ENCODE results near the gene SYDE1. TPM values are rescaled to one million over a fixed set of nuclear protein-coding genes. Genes with fewer than 3 reads are reported as not detected.

Gene SYDE1
- total and polyA plus RNA-seq, 10 of the 15 experiments (the other 5 are each of a cell fraction or from before 2014, with no cell fraction given), result not detected

- ATAC-seq (no peak), DNase-seq (ENCODE audit: low read depth, low spot score) (no peak), FAIRE-seq (no peak)
- Histone ChIP-seq H3K27ac (ENCODE audit: control insufficient read depth, insufficient read depth) (no peak overlapping the region), H2AFZ (ENCODE audit: control insufficient read depth, low read depth, low read length) (no peak overlapping the region), H3K4me3 (peak overlapping the region; percentile 82; the same call in 1 of the 2 replicates), H3K27me3 (replicated peaks in 1 of 2; ENCODE audit: control insufficient read depth in 2 of 2, insufficient read depth in 2 of 2, low read length in 1 of 2) (no peaks in the 10 kb centered on the region), H3K79me2 (ENCODE audit: control insufficient read depth, insufficient read depth, low read length) (peaks cover 7% of the 10 kb centered on the region), H3K36me3 (ENCODE audit: control insufficient read depth in 2 of 2, insufficient read depth in 2 of 2, low read length in 1 of 2) (peaks cover 5% of the 10 kb centered on the region in 2 experiments; a peak in 3 of 4 replicates), H4K20me1 (ENCODE audit: control insufficient read depth, insufficient read depth) (no peaks in the 10 kb centered on the region), H3K4me2 (ENCODE audit: control insufficient read depth, insufficient read depth) (peak overlapping the region; percentile 79), H3K9ac (ENCODE audit: control insufficient read depth, insufficient read depth, low read length) (peak overlapping the region; percentile 69), H3K4me1 (ENCODE audit: control insufficient read depth, insufficient read depth, low read length) (peaks cover 6% of the 10 kb centered on the region), H3K9me3 (replicated peaks; ENCODE audit: control insufficient read depth, insufficient read depth, low read length) (no peaks in the 10 kb centered on the region)
- WGBS (ENCODE audit: insufficient coverage, insufficient replicate concordance, low lambda C conversion rate, missing lambda C conversion rate), result 78% methylated on average over 5 of the region's 5 CpGs
- TF ChIP-seq RAD21 (IDR thresholded peaks at IDR 0.05; ENCODE audit: insufficient read depth, low read depth, low read length) (no peak), SREBF1 (IDR thresholded peaks at IDR 0.05; ENCODE audit: low read length) (no peak), CTCF (IDR thresholded peaks at IDR 0.05 in 2 of 3, conservative IDR thresholded peaks at IDR 0.05 in 1 of 3; ENCODE audit: control insufficient read depth in 2 of 3, extremely low read depth in 1 of 3, insufficient read depth in 1 of 3, low read depth in 3 of 3, low read length in 3 of 3) (no peak), HSF1 (IDR thresholded peaks at IDR 0.05; ENCODE audit: low read depth, low read length) (no peak)
- intact Hi-C loops (cut with micrococcal nuclease; ENCODE audit: unreplicated experiment) (no loop called here), in situ Hi-C loops (cut with MboI) (no loop called here)
- ChIA-PET SMC1A (ENCODE audit: uncharacterized antibody, unreplicated experiment) (no interaction called here), RAD21 (ENCODE audit: unreplicated experiment) (no interaction called here), CTCF (interaction anchor here (0.8 to 2.9 kb wide), 4 partner anchors 23 to 136 kb away, joined by 3 to 21 read pairs (median 5); no protein-coding TSS in a partner anchor), POLR2A (interaction anchor here (1.5 kb wide), 1 partner anchor 256 kb away, joined by 3 read pairs; the partner anchor contains the start of gene AKAP8)
- BruUV-seq (replicated peaks), result no TSS peak
Measured at GRCh38 chr19:15123900-15124299, 16.7 kb downstream of the SYDE1 start.
